Kidney epithelial cell (primary cell): ENCODE results near the gene POU4F1. TPM values are rescaled to one million over a fixed set of nuclear protein-coding genes. Genes with fewer than 3 reads are reported as not detected.

Experiments
- DNase-seq: peaks from one replicate; pipeline ENCODE4 v3.0.0-alpha.2; 2010; ENCODE audit warnings: low read depth
- H3K27me3 ChIP-seq: 2 replicates; pipeline ENCODE4 v1.6.0; 2011; ENCODE audit warnings: low read length; ENCODE audit not compliant: control insufficient read depth, insufficient read depth
- H3K36me3 ChIP-seq: 2 replicates; pipeline ENCODE4 v1.5.1; 2011; ENCODE audit warnings: low read length; ENCODE audit not compliant: control insufficient read depth, insufficient read depth
- H3K4me3 ChIP-seq: 2 replicates; pipeline ENCODE4 v1.5.1; 2011; ENCODE audit warnings: low read depth, mild to moderate bottlenecking, control low read depth, low read length
- CTCF ChIP-seq: IDR thresholded peaks from 2 replicates; pipeline ENCODE4 v1.5.1; 2011; ENCODE audit warnings: mild to moderate bottlenecking, moderate library complexity, low read length, control low read depth, inconsistent platforms; ENCODE audit not compliant: insufficient read depth, poor library complexity, severe bottlenecking
- total RNA-seq: library from RNA; depleted of rRNA; stranded (reverse); fragments of >200 nt; gene quantifications from 2 replicates; pipeline ENCODE4 v1.2.3, GENCODE V29; 2015

POU4F1 gene
- total RNA-seq, 1 donor from 2014 or later = 0.13 TPM

GRCh38 chr13:78566631-78567030 lies 36.7 kb downstream of the POU4F1 start:
- no peaks in the 10 kb centered on the region for H3K36me3 ChIP-seq
- H3K27me3 ChIP-seq = no peaks in the 10 kb centered on the region
- H3K4me3 ChIP-seq = no peak overlapping the region
- DNase-seq = no peak
- TF ChIP-seq CTCF = no peak

GRCh38 chr13:78562237-78562889 lies 41.0 kb downstream of the POU4F1 start:
- no peak for TF ChIP-seq CTCF
- no peaks in the 10 kb centered on the region for H3K27me3 ChIP-seq
- no peak for DNase-seq
- H3K4me3 ChIP-seq = no peak overlapping the region
- no peaks in the 10 kb centered on the region for H3K36me3 ChIP-seq

Other genes starting within 250 kb of the POU4F1 start
- gene OBI1, start 55.6 kb upstream of the POU4F1 start, total RNA-seq = 13.1 and 14.0 TPM in 2 replicates